HCT116 (cell line): ENCODE results near the gene RASGRF1.

Experiments used
- ATF3 ChIP-seq: IDR thresholded peaks from 2 replicates; pipeline ENCODE4 v1.6.1; 2012
- CEBPB ChIP-seq: IDR thresholded peaks from 2 replicates; pipeline ENCODE4 v1.6.1; 2012; ENCODE audit warnings: low read depth
- CTCF ChIP-seq, 3 experiments: fragments of 200-600 bp in 1 of 3; sonication (generic) in 1 of 3; IDR thresholded peaks in 2 of 3; conservative IDR thresholded peaks in 1 of 3; 2 replicates each; pipeline ENCODE4 v1.5.1; 2012 to 2017; ENCODE audit warnings: low read depth in 2 of 3, low read length in 2 of 3, antibody characterized with exemption in 1 of 3, borderline replicate concordance in 1 of 3, control low read depth in 1 of 3, mild to moderate bottlenecking in 1 of 3, mixed read lengths in 1 of 3, mixed run types in 1 of 3, moderate library complexity in 1 of 3; ENCODE audit not compliant: insufficient read depth in 1 of 3
- EZH2 ChIP-seq: fragments of 200-600 bp; sonication (generic); IDR thresholded peaks from 2 replicates; pipeline ENCODE4 v1.6.1; 2017; ENCODE audit warnings: antibody characterized with exemption, mixed run types
- EZH2phosphoT487 ChIP-seq: fragments of 200-600 bp; IDR thresholded peaks from 2 replicates; pipeline ENCODE4 v1.6.1; 2018; ENCODE audit warnings: antibody characterized with exemption, borderline replicate concordance
- POLR2A ChIP-seq: IDR thresholded peaks from 2 replicates; pipeline ENCODE4 v1.7.0; 2011; ENCODE audit warnings: borderline replicate concordance; ENCODE audit not compliant: insufficient read depth, insufficient read length; ENCODE audit errors: extremely low read depth
- POLR2AphosphoS5 ChIP-seq: IDR thresholded peaks from 2 replicates; pipeline ENCODE4 v1.6.1; 2011; ENCODE audit warnings: mild to moderate bottlenecking, low read depth, low read length, moderate library complexity
- RAD21 ChIP-seq: IDR thresholded peaks from 2 replicates; pipeline ENCODE4 v1.6.1; 2012; ENCODE audit warnings: low read depth, mild to moderate bottlenecking
- REST ChIP-seq: IDR thresholded peaks from 2 replicates; pipeline ENCODE4 v1.6.1; 2012; ENCODE audit warnings: low read depth
- SRF ChIP-seq: IDR thresholded peaks from 2 replicates; pipeline ENCODE4 v1.6.1; 2012; ENCODE audit warnings: low read depth
- YY1 ChIP-seq: IDR thresholded peaks from 2 replicates; pipeline ENCODE4 v1.6.1; 2011; ENCODE audit warnings: low read length, low read depth, moderate library complexity, mild to moderate bottlenecking; ENCODE audit not compliant: insufficient replicate concordance; ENCODE audit errors: extremely low read depth
- ZFX ChIP-seq: fragments of 450-650 bp; IDR thresholded peaks from 2 replicates; pipeline ENCODE4 v1.6.1; 2017
- ZNF274 ChIP-seq: fragments of 200-500 bp; sonication (Bioruptor generic); IDR thresholded peaks from 2 replicates; pipeline ENCODE4 v1.6.1; 2014; ENCODE audit warnings: mild to moderate bottlenecking, low read depth, low read length, inconsistent platforms

GRCh38 chr15:78950902-78951840, 139.4 kb downstream of the RASGRF1 start:
- no peak for TF ChIP-seq POLR2A
- no peak for TF ChIP-seq EZH2
- TF ChIP-seq RAD21 = no peak; the same call in 1 of the 2 replicates
- TF ChIP-seq POLR2AphosphoS5 = no peak
- peak in 2 of 3 experiments; percentile 42; a peak in 3 of 6 replicates for TF ChIP-seq CTCF (IDR thresholded peaks at IDR 0.05 in 2 of 3, conservative IDR thresholded peaks at IDR 0.05 in 1 of 3; ENCODE audit: borderline replicate concordance in 1 of 3, insufficient read depth in 1 of 3, low read depth in 2 of 3, low read length in 2 of 3)
- no peak for TF ChIP-seq EZH2phosphoT487
- no peak for TF ChIP-seq SRF
- no peak for TF ChIP-seq CEBPB
- TF ChIP-seq ZFX = no peak
- no peak for TF ChIP-seq ZNF274
- no peak for TF ChIP-seq ATF3
- TF ChIP-seq REST = no peak
- TF ChIP-seq YY1 = no peak
